GM19438 (cell line): ENCODE data around the gene ZNF653.
"Not testable (repeated sequence)": the region's sequence is repeated elsewhere in the genome, so short reads cannot be mapped to it uniquely, and the experiment has no call there.

Experiments
- ATAC-seq: cut with Tn5 transposase; IDR thresholded peaks from one replicate; pipeline ENCODE4 v1.9.1; 2021; ENCODE audit warnings: low read depth; ENCODE audit not compliant: unreplicated experiment

ZNF653 gene

DNA sequence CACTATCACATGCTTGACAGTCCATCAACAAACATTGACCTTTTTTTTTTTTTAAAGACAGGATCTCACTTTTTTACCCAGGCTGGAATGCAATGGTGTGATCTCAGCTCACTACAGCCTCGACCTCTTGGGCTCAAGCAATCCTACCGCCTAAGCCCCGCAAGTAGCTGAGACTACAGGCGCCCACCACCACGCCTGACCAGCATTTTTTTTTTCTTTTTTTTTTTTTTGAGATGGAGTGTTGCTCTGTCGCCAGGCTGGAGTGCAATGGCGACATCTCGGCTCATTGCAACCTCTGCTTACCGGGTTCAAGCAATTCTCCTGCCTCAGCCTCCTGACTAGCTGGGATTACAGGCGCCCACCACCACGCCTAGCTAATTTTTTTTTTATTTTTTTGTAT is 46.7 kb downstream of the ZNF653 start:
- not testable (repeated sequence) for ATAC-seq

DNA sequence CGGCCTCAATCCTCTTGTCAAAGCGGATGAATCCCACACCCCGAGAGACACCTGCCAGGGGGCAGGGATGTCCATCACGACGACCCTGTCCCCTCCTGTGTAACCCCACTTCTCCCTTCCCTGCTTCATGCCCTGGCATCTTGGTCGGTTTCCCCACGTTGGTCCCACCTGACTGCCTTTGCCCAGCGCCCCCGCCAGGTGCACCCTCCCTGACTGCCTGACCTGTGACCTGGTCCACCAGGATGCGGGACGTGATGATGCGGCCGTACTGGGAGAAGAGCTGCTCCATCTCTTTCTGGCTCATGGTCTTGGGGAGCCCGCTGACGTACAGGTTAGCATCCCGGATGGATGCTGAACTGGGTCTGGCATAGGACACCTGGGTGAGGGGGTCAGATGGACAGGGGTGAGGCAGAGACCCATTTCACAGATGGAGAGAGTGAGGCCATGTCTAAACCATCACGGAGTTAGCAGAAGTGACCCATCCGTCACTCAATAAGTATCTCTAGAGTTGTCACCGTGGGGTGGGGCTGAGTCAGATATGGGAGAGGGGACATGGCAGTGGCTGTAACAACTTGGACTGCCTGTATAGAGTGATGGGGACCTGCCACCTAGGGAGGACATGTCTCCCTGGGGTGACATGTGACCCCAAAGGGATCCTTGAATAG is 47.3 kb downstream of the ZNF653 start:
- ATAC-seq: no peak

DNA sequence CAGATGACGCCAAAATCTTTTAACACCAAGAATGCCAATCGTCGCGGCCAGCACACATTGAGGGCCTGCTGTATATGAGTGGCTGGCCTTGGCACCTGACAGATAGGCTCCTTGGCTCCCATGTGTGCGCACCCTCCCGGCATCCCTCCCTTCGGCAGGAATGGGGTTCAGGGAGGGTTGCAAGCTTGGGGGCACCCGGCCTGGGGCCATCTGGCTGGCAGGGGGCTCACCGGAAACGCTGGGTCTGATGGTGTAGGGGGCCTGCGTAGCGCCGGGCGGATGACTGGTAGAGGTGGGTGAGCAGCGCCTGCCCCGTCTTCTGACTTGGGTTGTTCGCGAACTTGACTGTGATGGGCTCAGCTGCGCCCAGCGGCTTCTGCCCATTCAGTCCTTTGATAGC is 47.8 kb downstream of the ZNF653 start:
- no peak for ATAC-seq

DNA sequence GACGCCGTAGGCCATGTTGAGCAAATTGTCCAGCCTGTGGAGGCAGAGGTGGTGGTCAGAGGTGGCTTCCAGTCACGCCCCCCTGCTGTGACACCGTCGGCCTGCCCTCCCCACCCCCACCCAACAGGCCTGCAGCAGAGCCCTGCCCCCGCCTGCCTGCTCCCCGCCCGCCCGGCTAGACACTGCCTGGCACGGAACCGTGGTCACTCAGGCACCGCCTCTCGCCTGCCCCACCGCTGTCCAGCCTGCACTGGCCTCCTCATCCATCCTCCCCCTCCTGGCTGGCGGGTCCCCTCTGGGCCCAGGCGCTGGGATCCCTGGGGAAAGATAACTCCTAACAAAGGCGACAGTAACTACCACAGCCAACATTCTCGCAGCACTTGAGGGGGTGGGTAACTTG is 48.5 kb downstream of the ZNF653 start:
- ATAC-seq: no peak

DNA sequence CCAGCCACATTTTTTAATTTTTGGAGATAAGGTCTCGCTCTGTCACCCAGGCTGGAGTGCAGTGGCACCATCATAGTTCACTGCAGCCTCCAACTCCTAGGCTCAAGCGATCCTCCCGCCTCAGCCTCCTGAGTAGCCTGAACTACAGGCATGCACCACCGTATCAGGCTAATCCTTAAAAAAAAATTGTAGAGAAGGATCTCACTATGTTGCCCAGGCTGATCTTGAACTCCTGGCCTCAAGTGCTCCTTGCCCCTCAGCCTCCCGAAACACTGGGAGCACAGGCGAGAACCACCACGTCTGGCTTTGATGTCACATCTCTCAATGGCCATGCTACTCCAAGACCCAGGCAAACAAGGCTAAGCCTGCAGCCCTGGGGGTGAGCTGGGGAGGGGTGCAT is 49.0 kb downstream of the ZNF653 start:
- no peak for ATAC-seq

DNA sequence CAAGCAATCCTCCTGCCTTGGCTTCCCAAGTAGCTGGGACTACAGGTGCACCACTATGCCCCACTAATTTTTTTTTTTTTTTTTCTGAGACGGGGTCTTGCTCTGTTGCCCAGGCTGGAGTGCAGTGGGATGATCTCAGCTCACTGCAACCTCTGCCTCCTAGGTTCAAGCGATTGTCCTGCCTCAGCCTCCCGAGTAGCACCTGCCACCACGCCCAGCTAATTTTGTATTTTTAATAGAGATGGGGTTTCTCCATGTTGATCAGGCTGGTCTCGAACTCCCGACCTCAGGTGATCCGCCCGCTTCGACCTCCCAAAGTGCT is 50.4 kb downstream of the ZNF653 start:
- ATAC-seq: not testable (repeated sequence)

DNA sequence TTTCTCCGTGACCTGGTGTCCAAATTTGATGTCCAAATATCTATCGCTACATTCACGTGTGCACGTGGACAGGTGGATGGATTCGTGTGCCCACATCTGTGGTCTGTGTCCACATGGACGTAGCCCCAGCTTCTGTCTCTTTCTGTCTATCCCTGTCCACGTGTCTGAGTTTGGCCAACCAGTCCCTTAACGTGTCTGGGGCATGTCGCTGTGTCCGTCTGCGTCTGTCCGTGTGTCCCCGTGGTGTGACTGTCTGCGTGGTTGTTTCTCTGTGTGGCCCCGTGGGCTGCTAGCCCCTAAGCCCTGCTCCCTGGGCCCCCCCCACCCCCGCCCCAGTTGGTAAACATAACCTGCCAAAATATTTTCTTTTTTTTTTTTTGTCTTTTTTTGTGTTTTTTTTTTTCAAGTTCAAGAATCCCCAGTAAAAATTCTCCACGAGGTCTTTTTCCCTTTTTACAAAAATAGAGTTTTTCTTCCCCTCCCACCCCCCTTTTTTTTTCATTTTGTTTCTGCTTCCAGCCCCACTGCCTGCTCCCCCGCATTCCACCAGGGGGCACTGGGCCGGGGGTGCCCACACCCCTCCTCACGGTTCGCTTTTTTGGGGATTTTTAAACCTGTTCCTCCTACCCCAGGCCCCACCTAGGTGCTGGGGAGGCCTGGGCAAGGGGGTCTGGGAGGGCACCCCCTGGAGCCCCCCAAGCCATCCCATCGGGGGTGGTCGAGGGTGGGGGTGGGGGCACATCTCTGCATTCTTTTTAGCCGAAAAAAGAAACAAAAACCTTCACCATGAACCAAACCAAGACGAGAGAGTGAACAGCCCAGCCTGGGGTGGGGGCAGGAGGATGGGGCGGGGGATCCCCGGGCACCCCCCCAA is 51.9 kb downstream of the ZNF653 start:
- no peak for ATAC-seq

DNA sequence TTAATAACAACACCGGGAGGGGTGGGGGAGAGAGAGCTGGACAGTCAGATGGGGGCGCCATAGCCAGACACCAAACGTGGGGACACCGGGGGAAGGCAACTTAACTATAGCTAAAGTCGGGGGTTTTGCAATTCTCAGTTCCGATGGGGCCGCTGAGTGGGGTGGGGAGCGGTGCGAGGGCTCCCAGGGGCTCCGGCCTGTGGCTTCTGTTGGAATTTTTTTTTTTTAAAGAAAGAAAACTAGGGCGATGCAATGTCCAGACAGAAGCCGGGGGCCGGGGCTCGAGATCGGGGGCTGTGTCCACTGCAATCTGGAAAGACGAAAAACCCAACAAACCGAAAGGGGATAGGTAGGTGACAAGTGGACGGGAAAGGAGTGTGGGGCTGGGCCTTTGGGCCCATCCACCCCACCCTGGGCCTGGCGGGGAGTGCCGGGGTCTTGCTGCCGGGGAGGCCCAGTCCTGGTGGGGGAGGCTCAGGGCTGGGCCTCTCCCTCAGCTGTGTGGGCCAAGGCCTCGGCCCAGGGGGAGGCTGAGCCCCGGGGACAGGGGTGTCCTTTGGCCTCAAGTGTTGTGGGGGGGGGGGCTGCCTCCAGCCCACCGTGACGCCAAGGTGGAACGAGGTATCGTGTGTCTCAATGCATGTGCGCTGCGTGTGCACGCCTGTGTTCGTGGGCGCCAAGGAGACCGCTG is 52.9 kb downstream of the ZNF653 start:
- ATAC-seq: no peak

DNA sequence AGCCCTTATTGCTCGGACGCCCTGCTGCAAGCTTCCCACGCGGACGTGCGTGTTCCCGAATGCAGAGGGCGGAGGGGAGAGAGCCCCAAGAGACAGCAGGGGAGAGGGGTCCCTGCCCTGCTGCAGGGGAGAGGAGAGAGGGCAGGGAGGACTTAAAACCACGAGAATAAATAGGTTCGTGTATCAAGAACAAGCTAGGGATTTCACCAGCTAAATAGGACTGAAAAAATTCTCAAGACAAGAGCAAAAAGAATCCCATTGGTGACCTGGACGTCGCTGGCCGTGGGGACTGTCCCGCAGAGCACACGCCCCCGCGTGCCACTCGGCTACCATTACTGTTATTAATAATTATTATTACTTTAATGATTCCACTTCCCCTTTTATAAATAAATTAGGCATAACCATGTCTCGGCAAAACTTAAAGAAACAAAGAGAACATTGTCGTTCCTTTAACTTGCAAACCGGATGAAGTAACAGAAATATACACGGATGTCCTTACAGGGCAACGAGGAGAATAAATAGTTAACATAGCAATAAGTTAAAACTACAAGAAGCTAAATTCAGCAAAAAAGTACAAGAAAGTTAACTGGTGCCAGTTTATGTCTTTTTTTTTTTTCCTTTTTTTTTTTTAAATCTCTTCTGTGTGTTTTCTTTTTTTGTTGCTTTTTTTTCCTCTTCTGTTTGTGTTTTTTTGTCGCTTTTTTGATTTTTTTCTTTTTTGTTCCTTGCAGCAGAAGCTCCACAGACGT is 53.6 kb downstream of the ZNF653 start:
- ATAC-seq: no peak

DNA sequence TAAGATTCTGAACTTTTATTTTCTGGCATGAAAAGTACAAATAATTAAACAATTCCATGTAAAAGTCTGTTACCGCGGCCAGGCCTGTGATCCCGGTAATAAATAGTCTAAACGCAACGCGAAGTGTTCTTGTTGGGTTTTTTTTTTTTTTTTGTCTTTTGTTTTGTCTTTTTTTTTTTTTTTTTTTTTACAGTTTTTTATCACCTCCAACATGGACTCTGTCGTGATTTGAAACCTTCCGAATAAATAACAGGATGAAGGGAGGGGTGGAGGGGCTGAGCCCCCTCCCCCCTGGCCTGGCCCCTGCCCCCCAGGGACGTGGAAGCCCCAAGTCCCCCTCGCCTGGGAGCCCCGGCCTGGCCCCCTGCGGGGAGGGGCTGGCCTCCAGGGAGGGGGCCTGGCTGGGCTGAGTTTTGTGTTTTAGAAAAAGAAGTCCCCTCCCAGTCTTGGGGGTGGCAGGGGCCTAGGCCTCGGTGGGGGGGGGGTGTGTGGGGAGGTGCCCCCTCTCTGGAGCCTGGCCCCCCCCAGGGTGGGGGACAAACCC is 54.2 kb downstream of the ZNF653 start:
- no peak for ATAC-seq

DNA sequence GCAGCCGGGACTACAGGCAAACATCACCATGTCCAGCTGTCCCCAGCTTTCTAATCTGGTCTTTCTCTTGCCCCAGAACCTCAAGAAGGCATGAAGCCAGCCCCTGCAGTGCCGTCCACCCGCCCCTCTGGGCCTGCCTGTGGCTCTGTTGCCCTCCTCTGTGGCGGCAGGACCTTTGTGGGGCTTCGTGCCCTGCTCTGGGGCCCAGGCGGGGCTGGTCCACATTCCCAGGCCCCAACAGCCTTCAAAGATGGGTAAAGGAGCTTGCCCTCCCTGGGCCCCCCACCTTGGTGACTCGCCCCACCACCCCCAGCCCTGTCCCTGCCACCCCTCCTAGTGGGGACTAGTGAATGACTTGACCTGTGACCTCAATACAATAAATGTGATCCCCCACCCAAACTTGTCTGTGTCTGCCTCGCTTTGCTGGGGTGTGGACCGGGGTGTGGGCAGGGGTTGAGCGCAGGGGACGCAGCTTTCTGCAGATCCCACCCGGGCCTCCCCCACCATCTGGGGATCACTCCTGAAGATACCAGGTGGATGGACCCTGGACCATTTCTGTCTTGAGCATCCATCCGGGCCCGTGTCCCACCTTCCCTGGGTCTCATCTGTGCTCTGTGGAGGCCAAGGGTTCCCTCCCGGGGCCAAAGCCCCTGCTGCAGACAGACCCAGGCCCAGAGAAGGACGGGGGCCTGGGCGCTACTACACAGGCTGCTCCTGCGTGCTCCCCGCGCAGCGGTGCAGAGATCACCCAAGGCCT is 54.9 kb downstream of the ZNF653 start:
- ATAC-seq: no peak

DNA sequence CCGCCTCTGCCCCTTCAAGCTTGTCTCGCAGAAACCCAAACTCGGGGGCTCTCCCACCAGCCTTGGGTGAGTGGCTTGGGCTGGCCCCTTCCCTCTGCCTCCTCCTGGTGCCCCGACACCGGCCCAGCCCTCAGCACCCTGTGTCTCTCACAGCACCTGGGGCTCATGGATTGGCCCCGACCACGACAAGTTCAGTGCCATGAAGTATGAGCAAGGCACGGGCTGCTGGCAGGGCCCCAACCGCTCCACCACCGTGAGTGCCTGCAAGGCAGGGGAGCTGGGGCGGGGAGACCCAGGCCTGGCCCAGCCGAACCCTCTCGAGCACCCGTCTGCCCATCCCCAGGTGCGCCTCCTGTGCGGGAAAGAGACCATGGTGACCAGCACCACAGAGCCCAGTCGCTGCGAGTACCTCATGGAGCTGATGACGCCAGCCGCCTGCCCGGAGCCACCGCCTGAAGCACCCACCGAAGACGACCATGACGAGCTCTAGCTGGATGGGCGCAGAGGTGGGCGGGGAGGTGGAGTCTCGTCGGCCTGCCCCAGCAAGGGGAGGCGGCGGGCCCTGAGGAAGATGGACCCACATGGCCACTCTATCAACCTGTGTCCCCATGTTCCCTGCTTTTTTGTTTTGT is 56.6 kb downstream of the ZNF653 start:
- ATAC-seq: no peak

DNA sequence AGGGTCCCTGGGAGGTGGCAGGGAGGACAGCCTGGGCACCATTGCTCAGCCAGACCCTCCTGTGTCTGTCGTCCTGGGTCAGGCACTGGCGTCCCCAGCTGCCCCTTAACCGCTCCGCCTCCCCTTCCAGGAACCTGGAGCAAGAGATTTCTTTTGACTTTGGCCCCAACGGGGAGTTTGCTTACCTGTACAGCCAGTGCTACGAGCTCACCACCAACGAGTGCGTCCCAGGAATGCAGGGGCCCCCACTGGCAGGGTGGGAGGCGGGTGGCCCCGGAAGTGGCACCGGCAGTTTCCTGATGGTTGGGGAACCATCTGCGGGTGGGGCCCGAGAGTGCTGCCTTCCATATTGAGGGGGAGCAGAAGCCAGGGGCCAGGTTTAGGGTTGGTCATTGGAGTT is 57.2 kb downstream of the ZNF653 start:
- no peak for ATAC-seq

DNA sequence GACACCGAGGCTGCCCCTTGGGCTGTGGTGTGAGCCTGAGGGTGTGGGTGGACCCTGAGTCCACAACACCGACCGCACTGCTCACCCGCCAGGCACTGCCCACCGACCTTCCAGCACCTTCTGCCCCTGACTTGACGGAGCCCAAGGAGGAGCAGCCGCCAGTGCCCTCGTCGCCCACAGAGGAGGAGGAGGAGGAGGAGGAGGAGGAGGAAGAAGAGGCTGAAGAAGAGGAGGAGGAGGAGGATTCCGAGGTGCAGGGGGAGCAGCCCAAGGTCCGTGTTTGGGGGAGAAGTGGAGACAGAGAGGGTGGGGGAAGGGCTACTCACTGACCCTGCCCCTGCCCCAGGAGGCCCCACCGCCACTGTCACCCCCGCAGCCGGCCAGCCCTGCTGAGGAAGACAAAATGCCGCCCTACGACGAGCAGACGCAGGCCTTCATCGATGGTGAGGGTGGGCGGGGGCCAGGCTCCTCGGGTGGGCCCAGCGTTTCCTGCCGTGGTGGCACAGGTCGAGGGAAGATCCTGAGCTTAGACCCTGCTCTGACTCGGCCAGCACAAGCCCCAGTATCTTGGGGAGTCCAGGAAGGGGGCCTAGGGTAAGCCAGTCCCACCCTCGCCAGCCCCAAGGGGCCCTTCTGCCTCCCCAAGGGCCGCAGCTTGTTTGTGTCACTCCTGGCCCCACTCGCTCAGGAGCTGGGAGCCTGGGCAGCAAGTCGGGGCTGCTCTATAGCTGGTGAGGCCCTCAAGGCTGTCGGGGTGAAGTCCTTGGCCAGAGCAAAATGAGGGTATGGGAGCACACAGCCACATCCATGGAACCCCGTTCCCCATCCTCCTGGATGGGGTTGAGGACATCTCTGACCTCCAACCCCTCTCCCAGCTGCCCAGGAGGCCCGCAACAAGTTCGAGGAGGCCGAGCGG is 58.0 kb downstream of the ZNF653 start:
- ATAC-seq: no peak

DNA sequence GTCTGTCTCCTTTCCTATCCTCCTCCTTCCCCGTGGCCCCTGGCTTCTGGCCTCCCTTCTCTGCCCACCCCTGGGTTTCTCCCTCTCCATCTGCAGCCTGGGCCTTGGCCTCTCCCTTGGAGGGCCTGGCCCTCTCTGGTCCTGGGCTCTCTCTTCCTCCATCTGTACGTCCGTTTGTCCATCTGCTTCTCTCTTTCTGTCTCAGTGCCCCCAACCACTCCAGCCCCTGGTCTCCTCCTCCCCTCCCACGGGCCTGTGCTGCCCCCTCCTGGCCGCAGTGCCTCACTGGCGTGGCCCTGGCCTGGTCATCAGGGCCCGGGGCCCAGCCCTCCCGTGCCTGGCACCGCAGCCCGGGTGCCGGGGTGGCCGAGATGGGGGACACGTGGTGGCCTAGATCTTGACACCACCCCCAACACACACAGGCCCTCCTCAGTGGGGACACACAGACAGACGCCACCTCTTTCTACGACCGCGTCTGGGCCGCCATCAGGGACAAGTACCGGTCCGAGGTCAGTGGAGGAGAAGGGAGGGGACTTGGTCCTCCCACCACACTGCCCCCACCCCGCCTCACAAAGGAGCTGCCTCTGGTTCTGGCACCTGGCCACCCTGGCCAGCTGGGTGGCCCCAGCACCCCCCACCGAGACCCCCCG is 58.9 kb downstream of the ZNF653 start:
- no peak for ATAC-seq

DNA sequence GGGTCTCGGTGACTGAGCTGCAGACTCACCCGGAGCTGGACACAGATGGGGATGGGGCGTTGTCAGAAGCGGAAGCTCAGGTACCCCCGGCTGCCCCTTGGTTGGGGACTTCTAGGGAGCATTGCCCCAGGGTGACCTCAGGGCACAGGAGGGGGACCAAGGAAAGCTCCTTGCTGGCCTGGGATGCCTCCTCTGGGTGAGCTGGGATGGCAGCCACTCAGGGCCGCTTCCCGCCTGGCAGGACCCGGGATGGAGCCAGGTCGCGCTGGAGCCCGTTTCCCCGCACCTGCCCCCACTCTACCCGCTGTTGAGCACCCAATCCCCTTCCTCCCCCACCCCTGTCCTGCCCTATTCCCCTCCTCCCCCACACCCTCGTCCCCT is 59.4 kb downstream of the ZNF653 start:
- no peak for ATAC-seq

DNA sequence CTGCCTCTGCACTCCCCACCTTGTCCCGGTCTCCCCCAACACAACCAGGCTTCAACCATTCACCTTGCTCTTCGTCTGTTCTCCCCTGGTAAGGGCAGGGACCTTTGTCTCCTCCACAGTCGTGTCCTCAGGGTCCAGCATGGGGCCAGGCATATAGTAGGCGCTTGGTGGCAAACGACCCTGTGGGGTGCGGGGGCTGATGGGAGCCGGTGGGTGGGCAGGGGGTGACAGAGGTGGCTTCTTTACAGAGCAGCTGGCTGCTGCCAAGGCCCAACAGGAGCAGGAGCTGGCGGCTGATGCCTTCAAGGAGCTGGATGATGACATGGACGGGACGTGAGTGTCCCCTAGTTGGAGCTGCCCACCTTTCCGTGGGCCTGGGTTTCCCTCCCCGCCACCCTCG is 60.5 kb downstream of the ZNF653 start:
- no peak for ATAC-seq

DNA sequence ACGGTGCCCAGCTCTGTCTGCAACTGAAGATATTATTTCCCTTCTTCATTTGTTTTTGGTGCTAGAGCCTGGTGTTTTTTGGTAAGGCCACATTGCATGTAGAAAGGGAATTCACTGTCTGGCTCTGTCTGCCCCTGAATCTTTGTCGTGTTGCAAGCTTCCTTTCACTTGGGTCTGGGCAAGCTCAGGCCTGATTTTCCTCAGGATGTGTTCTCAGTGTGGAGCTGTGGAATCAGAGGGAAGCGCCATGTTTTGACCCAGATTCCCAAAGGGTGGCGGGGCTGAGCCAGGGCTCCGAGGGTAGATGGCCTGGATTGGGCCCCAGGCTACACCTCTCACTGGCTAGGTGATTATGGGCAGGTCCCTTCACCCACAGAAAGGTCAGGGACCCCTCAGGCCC is 61.6 kb downstream of the ZNF653 start:
- ATAC-seq: no peak
